Measurements from ENCODE around the gene ARHGAP42. TPM values are rescaled to one million over a fixed set of nuclear protein-coding genes. Genes with fewer than 3 reads are reported as not detected.
A peak's percentile ranks its signal among the peaks of the same experiment; 100 is the strongest.

ARHGAP42 gene
- polyA plus RNA-seq, 3 donors, result 0.13 TPM; not detected in 2

DNA sequence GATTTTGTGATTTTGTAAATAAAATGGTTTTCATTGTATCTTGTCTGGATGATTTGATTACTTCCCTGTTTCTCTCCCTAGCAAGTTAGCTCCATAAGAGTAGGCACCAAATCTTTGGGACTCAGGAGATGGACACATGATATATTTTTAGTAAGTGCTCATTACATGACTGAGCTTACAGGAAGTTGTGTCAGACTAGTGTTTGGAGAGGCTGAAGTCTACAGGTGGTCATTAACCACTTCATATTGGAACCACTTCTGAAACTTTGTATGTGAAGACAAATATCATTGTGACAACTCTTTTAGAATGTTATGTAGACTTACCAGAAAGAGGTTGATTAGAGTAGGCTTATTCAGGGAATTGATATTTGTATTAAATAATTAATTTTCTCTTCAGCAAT is 19.1 kb downstream of the ARHGAP42 start:
- Mint-ChIP-seq H3K36me3 (no peaks in the 10 kb centered on the region), H3K27ac (peak overlapping the region in 1 of 7 donors; percentile 31), H3K4me1 (no peaks in the 10 kb centered on the region), H3K4me3 (no peak overlapping the region), H3K27me3 (ENCODE audit: low read depth in 3 of 3) (no peaks in the 10 kb centered on the region), H3K9me3 (peaks cover 0 to 5% (median 0%) of the 10 kb centered on the region in 7 donors)
- Histone ChIP-seq H3K9me3 (replicated peaks in 1 of 2; ENCODE audit: control insufficient read depth in 1 of 2, insufficient read depth in 1 of 2, low read length in 2 of 2) (no peaks in the 10 kb centered on the region), H4K20me1 (ENCODE audit: insufficient read depth, low read length) (no peaks in the 10 kb centered on the region), H3K79me2 (ENCODE audit: insufficient read depth, low read length) (no peaks in the 10 kb centered on the region), H3K36me3 (replicated peaks in 1 of 2; ENCODE audit: control insufficient read depth in 1 of 2, insufficient read depth in 2 of 2, low read length in 2 of 2) (no peaks in the 10 kb centered on the region), H3K4me2 (replicated peaks; ENCODE audit: extremely low read depth, low read length, poor library complexity, severe bottlenecking) (no peak overlapping the region), H3K4me1 (ENCODE audit: control insufficient read depth in 1 of 2, insufficient read depth in 2 of 2, low read length in 2 of 2) (no peaks in the 10 kb centered on the region), H3K27ac (ENCODE audit: low read depth in 1 of 2, low read length in 2 of 2) (no peak overlapping the region), H2AFZ (ENCODE audit: insufficient read depth, low read depth, low read length, poor library complexity, severe bottlenecking) (no peak overlapping the region), H3K4me3 (replicated peaks in 1 of 3; ENCODE audit: low read depth in 2 of 3, low read length in 3 of 3) (no peak overlapping the region), H3K9ac (ENCODE audit: insufficient read depth, low read length, poor library complexity, severe bottlenecking) (no peak overlapping the region), H3K27me3 (ENCODE audit: control insufficient read depth in 2 of 2, insufficient read depth in 2 of 2, low read length in 2 of 2) (no peaks in the 10 kb centered on the region)
- TF ChIP-seq, protein P1, sequence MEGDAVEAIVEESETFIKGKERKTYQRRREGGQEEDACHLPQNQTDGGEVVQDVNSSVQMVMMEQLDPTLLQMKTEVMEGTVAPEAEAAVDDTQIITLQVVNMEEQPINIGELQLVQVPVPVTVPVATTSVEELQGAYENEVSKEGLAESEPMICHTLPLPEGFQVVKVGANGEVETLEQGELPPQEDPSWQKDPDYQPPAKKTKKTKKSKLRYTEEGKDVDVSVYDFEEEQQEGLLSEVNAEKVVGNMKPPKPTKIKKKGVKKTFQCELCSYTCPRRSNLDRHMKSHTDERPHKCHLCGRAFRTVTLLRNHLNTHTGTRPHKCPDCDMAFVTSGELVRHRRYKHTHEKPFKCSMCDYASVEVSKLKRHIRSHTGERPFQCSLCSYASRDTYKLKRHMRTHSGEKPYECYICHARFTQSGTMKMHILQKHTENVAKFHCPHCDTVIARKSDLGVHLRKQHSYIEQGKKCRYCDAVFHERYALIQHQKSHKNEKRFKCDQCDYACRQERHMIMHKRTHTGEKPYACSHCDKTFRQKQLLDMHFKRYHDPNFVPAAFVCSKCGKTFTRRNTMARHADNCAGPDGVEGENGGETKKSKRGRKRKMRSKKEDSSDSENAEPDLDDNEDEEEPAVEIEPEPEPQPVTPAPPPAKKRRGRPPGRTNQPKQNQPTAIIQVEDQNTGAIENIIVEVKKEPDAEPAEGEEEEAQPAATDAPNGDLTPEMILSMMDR (IDR thresholded peaks at IDR 0.05), result no peak
- no peak for DNase-seq
- intact Hi-C loops (cut with micrococcal nuclease), result no loop called here

- H2AFZ ChIP-seq (ENCODE audit: insufficient read depth, low read depth, low read length, poor library complexity, severe bottlenecking), result no peak overlapping the region
- Mint-ChIP-seq H3K4me1 (no peaks in the 10 kb centered on the region), H3K27me3 (ENCODE audit: low read depth in 3 of 3) (no peaks in the 10 kb centered on the region), H3K27ac (peak overlapping the region in 1 of 7 donors; percentile 2), H3K36me3 (no peaks in the 10 kb centered on the region), H3K4me3 (no peak overlapping the region), H3K9me3 (peaks cover 0 to 2% (median 0%) of the 10 kb centered on the region in 7 donors)
- DNase-seq, result no peak
- H3K79me2 ChIP-seq (ENCODE audit: insufficient read depth, low read length), result no peaks in the 10 kb centered on the region
- H3K4me3 ChIP-seq (replicated peaks in 1 of 3; ENCODE audit: low read depth in 2 of 3, low read length in 3 of 3), result no peak overlapping the region
- WGBS (ENCODE audit: insufficient coverage), result no CpG with 5 or more reads among the region's 3 CpGs
- intact Hi-C loops (cut with micrococcal nuclease), result no loop called here
- TF ChIP-seq, protein P1 (IDR thresholded peaks at IDR 0.05), result no peak
- no peaks in the 10 kb centered on the region for H3K4me1 ChIP-seq (ENCODE audit: control insufficient read depth in 1 of 2, insufficient read depth in 2 of 2, low read length in 2 of 2)
- H3K9me3 ChIP-seq (replicated peaks in 1 of 2; ENCODE audit: control insufficient read depth in 1 of 2, insufficient read depth in 1 of 2, low read length in 2 of 2), result no peaks in the 10 kb centered on the region
- no peaks in the 10 kb centered on the region for H3K27me3 ChIP-seq (ENCODE audit: control insufficient read depth in 2 of 2, insufficient read depth in 2 of 2, low read length in 2 of 2)
- no peaks in the 10 kb centered on the region for H4K20me1 ChIP-seq (ENCODE audit: insufficient read depth, low read length)
- no peak overlapping the region for H3K27ac ChIP-seq (ENCODE audit: low read depth in 1 of 2, low read length in 2 of 2)
- H3K4me2 ChIP-seq (replicated peaks; ENCODE audit: extremely low read depth, low read length, poor library complexity, severe bottlenecking), result no peak overlapping the region
- no peaks in the 10 kb centered on the region for H3K36me3 ChIP-seq (replicated peaks in 1 of 2; ENCODE audit: control insufficient read depth in 1 of 2, insufficient read depth in 2 of 2, low read length in 2 of 2)
- H3K9ac ChIP-seq (ENCODE audit: insufficient read depth, low read length, poor library complexity, severe bottlenecking), result no peak overlapping the region
These were observed 22.3 kb downstream of the ARHGAP42 start for GRCh38 chr11:100709233-100709957.

Measured in CD14-positive monocyte (primary cell).